NCI-H345 (cell line): ENCODE data around the gene GTF2I.
A peak's percentile ranks its signal among the peaks of the same experiment; 100 is the strongest.
"Not testable (repeated sequence)": the region's sequence is repeated elsewhere in the genome, so short reads cannot be mapped to it uniquely, and the experiment has no call there.

Experiments
- DNase-seq: peaks from one replicate; lab custom pipeline; 2025; lab: John Stamatoyannopoulos, UW

Gene GTF2I

DNA sequence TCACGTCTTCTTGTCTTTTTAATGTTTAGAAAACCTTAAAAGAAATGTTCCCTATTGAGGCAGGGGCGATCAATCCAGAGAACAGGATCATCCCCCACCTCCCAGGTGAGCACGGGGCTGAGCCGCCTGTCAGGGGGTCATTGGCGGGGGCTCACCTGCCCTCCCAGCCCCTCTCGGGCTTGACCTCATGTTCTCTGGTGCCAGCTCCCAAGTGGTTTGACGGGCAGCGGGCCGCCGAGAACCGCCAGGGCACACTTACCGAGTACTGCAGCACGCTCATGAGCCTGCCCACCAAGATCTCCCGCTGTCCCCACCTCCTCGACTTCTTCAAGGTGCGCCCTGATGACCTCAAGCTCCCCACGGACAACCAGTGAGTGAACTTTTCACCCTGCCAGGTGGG, 121.5 kb downstream of the GTF2I start:
- DNase-seq, result not testable (repeated sequence)

DNA sequence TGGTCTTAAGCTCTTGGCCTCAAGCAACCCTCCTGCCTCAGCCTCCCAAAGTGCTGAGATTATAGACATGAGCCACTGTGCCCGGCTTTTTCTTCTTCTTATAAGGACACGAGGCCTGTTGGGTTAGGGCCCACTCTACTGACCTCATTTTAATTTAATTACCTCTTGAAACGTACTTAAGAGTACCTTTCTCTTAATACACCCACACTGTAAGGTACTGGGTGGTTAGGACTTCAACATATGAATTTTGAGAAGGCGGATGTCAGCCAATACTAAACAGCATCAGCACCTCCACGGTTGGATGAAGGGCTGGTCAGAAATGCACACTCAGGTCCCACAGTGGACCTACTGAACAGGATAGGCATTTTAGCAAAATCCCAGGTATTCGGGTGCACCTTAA, 124.2 kb downstream of the GTF2I start:
- not testable (repeated sequence) for DNase-seq

DNA sequence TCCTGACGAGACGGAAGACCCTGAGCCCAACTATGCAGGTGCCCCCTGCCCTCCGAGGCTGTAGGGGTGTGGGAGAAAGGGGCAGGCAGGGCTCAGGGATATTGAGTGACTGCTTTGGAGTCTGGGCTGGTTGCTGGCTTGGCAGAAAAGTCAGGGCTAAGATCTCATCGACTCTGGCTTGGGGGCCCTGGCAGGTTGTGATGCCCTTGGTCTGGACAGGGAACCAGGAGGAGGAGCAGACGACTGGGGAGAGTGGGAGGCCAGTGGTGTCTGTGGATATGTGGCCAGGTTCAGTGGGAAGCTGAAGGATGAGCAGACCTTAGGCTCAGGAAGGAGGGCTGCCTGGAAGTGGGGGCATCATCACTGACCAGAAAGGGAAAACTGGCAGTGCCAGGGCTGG, 126.1 kb downstream of the GTF2I start:
- not testable (repeated sequence) for DNase-seq

DNA sequence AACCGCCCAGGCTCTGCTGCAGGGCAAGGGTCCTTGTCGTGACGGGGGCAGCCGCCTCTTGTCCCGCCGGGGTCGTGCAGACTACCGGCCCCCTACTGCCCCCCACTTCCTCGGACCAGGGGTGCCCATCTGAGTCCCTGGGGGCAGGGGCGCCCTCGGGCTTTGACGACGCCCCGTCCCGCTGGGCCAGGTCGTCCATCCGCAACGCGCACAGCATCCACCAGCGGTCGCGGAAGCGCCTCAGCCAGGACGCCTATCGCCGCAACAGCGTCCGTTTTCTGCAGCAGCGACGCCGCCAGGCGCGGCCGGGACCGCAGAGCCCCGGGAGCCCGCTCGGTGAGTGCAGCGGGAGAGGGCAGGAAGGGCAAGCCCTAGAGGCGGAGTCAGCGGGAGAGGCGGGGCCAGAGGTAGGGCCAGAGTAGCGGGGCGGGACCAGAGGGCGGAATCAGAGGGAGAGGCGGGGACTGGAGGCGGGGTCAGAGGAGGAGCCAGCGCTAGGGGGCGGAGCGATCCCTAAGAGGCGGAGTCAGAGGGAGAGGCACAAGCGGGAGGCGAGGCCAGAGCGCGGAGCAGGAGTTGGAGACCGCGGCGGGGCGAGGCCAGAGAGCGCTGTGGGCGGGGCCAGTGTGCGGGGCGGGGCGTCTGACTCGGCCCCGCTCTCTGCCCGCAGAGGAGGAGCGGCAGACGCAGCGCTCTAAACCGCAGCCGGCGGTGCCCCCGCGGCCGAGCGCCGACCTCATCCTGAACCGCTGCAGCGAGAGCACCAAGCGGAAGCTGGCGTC, 131.0 kb downstream of the GTF2I start:
- peak; percentile 86 for DNase-seq

DNA sequence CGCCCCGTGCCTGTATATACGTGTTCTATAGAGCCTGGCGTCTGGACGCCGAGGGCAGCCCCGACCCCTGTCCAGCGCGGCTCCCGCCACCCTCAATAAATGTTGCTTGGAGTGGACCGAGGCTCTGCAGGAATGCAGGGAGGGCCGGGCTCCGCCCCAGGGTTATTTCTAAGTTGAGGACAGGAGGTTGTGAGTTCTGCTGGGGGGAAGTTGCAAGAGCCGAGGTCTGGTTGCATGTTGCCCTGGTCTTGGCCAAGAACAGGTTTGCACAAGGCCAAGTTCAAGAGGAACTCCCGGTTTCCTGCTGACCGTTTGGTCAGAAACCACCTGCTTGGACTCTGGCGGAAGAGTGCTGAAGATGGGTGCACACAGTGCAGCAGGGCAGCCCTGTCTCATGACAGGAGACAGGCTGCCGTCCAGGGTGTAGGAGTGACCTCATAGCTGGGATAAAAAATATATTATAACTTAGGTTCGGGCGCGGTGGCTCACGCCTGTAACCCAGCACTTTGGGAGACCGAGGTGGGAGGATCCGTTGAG, 131.8 kb downstream of the GTF2I start:
- not testable (repeated sequence) for DNase-seq

DNA sequence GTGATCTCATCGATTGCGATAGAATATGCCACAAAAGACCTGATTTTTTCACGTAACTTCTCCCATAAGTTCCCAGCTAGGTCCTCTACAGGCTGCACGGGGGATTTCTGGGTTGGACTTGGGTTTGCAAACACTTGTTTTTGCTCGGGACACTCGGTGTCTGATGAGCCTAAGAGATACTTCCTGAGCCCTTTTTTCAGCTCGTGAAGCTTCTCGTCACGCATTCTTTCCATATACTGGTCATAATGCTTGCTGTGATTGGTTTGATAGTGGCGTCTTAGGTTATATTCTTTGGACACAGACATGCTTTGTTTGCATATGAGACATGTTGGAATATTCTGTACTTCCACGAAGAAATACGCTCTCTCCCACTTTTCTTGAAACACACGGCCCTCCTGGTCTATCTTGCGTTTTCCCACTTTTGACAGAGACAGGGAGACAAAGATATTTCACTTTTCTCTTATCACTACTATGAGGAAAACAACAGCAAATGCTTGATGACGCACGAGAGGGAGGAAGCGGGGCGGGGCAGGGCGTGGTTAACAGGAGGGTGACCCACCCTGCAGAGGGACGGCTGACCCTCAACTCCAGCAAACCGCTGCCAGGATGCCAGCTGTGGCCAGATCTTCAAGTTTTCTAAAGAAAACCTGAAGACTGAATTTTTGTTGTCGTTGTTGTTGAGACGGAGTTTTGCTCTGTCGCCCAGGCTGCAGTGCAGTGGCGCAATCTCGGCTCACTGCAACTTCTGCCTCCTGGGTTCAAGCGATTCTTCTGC, 140.5 kb downstream of the GTF2I start:
- DNase-seq, result not testable (repeated sequence)

DNA sequence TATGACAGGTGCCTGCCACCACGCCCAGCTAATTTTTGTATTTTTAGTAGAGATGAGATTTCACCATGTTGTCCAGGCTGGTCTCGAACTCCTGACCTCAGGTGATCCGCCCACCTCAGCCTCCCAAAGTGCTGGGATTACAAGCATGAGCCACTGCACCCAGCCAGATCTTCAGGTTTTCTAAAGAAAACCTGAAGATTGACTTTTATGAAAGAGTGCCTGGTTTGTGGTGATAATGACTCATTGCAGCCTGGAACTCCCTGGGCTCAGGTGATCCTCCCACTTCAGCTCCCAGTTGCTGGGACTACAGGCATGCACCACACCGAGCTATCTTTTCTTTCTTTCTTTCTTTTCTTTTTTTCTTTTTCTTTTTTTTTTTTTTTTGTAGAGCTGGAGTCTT, 141.1 kb downstream of the GTF2I start:
- DNase-seq, result not testable (repeated sequence)
